SK-N-MC (cell line): Measurements from ENCODE around the gene HTR2A.

ENCODE experiments used
- EZH2 ChIP-seq: fragments of 200-600 bp; sonication (generic); IDR thresholded peaks from one replicate; pipeline ENCODE4 v1.6.1; 2017; ENCODE audit warnings: antibody characterized with exemption
- FOXP2 ChIP-seq: optimal IDR thresholded peaks from 2 replicates; pipeline ENCODE3; 2011; ENCODE audit warnings: mild to moderate bottlenecking, moderate library complexity; ENCODE audit not compliant: insufficient read depth; ENCODE audit errors: extremely low read length, control extremely low read depth
- POLR2AphosphoS5 ChIP-seq: IDR thresholded peaks from 2 replicates; pipeline ENCODE4 v1.6.1; 2012; ENCODE audit warnings: mild to moderate bottlenecking, low read depth, low read length, borderline replicate concordance

DNA sequence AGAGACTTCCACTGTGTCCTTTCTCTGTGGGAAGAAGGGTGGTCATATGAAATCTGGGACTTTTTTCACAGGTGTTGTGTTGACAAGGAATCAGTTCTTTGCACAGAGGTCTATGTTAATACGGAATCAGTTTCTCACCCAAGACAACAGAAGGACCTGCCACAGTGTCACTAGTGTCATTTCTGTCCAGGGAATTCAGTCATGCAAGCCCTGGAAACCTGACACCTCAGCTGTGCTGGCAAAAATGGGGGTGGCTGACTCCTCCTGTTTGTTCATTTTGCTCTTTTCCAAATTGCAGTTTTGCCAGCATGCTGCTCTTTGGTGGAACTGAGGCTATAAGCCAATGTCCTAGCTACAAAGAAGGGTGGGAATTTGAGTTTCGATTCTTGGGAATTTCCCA lies 50.1 kb downstream of the HTR2A start:
- TF ChIP-seq POLR2AphosphoS5 (no peak), EZH2 (no peak), FOXP2 (no peak)
